Measurements from ENCODE around the gene PCBP3.

DNA sequence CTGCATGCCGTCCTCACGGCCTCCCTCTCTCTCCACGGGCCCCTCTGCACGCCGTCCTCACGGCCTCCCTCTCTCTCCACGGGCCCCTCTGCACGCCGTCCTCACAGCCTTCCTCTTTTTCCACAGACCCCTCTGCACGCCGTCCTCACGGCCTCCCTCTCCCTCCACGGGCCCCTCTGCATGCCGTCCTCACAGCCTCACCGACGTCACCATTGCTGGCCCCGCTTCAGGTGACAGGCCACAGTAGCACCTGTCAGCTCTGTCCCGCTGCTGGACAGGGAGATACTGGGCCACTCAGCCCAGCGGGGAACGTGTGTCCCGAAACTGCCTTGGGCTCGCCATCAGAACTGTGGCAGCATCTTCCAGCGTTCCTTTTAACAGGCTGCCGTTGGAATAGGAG is 255.3 kb downstream of the PCBP3 start:
- TF ChIP-seq, protein P1, sequence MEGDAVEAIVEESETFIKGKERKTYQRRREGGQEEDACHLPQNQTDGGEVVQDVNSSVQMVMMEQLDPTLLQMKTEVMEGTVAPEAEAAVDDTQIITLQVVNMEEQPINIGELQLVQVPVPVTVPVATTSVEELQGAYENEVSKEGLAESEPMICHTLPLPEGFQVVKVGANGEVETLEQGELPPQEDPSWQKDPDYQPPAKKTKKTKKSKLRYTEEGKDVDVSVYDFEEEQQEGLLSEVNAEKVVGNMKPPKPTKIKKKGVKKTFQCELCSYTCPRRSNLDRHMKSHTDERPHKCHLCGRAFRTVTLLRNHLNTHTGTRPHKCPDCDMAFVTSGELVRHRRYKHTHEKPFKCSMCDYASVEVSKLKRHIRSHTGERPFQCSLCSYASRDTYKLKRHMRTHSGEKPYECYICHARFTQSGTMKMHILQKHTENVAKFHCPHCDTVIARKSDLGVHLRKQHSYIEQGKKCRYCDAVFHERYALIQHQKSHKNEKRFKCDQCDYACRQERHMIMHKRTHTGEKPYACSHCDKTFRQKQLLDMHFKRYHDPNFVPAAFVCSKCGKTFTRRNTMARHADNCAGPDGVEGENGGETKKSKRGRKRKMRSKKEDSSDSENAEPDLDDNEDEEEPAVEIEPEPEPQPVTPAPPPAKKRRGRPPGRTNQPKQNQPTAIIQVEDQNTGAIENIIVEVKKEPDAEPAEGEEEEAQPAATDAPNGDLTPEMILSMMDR (IDR thresholded peaks at IDR 0.05 in 4 of 5, conservative IDR thresholded peaks at IDR 0.05 in 1 of 5) = no peak
- no peak for TF ChIP-seq POLR2A (IDR thresholded peaks at IDR 0.05)

Data from gastrocnemius medialis (tissue), 4 donors.